ENCODE data around the gene WAPL.

GRCh38 chr10:86520871-86521677 is 518 bp downstream of the WAPL start:
- TF ChIP-seq CTCF (conservative IDR thresholded peaks at IDR 0.05 in 1 of 2, IDR thresholded peaks at IDR 0.05 in 1 of 2; ENCODE audit: extremely low read depth in 1 of 2, insufficient read depth in 1 of 2, low read depth in 1 of 2, low read length in 2 of 2) = no peak
- no peak for TF ChIP-seq EZH2 (IDR thresholded peaks at IDR 0.05; ENCODE audit: borderline replicate concordance, low read length)

All from mammary epithelial cell (primary cell).